Left ventricle myocardium inferior (tissue), 1 donor: ENCODE results near the gene UCHL1. TPM values are rescaled to one million over a fixed set of nuclear protein-coding genes. Genes with fewer than 3 reads are reported as not detected.
A peak's percentile ranks its signal among the peaks of the same experiment; 100 is the strongest.

Source experiments
- DNase-seq: peaks from one replicate; pipeline ENCODE4 v3.0.0-alpha.2; 2020
- H3K27ac ChIP-seq: fragments of 200-600 bp; replicated peaks from 2 replicates; pipeline ENCODE4 v1.8.0; 2021
- H3K27me3 ChIP-seq: fragments of 200-600 bp; 2 replicates; pipeline ENCODE4 v1.8.0; 2021; ENCODE audit warnings: low read depth
- H3K36me3 ChIP-seq: fragments of 200-600 bp; 2 replicates; pipeline ENCODE4 v1.8.0; 2021
- H3K4me1 ChIP-seq: fragments of 200-600 bp; 2 replicates; pipeline ENCODE4 v1.8.0; 2021
- H3K4me3 ChIP-seq: fragments of 200-600 bp; 2 replicates; pipeline ENCODE4 v1.8.0; 2021; ENCODE audit warnings: mild to moderate bottlenecking, moderate library complexity
- H3K9me3 ChIP-seq: fragments of 200-600 bp; replicated peaks from 2 replicates; pipeline ENCODE4 v1.8.0; 2021
- CTCF ChIP-seq: fragments of 200-600 bp; IDR thresholded peaks from 2 replicates; pipeline ENCODE4 v1.8.0; 2021; ENCODE audit warnings: antibody characterized with exemption, mild to moderate bottlenecking, borderline replicate concordance
- intact Hi-C: fragments of 100-400 bp; cut with micrococcal nuclease; formaldehyde crosslinking; loops from one replicate; pipeline ENCODE4 v1.11.0; 2022
- total RNA-seq: library from RNA; stranded (reverse); fragmentation: NEBNext Ultra II Directional; extraction: Animal tissue kit (Norgen Biotek cat#: 25700); gene quantifications from one replicate; pipeline ENCODE4 v1.2.1, GENCODE V29; 2021
- donor health status: DM: no; HTN: yes; CAD: no; lungs with severe emphysema.

The UCHL1 gene
- total RNA-seq, 1 donor from 2014 or later, result 35.2 TPM

GRCh38 chr4:41287852-41288251, 31.1 kb downstream of the UCHL1 start:
- Histone ChIP-seq H3K27ac (no peak overlapping the region), H3K9me3 (peaks cover 12% of the 10 kb centered on the region), H3K27me3 (no peaks in the 10 kb centered on the region), H3K4me1 (peaks cover 4% of the 10 kb centered on the region), H3K36me3 (no peaks in the 10 kb centered on the region), H3K4me3 (no peak overlapping the region)
- no peak for DNase-seq
- TF ChIP-seq CTCF, result no peak
- intact Hi-C loops, result no loop called here

GRCh38 chr4:41288254-41288653, 31.5 kb downstream of the UCHL1 start:
- Histone ChIP-seq H3K4me1 (peaks cover 4% of the 10 kb centered on the region), H3K36me3 (no peaks in the 10 kb centered on the region), H3K9me3 (peaks cover 12% of the 10 kb centered on the region), H3K27ac (no peak overlapping the region), H3K4me3 (no peak overlapping the region), H3K27me3 (no peaks in the 10 kb centered on the region)
- intact Hi-C loops, result no loop called here
- no peak for DNase-seq
- no peak for TF ChIP-seq CTCF

GRCh38 chr4:41290479-41290878, 33.8 kb downstream of the UCHL1 start:
- peak; percentile 31 for DNase-seq
- H3K27ac ChIP-seq, result peak overlapping the region; percentile 73
- no peak overlapping the region for H3K4me3 ChIP-seq
- intact Hi-C loops, result no loop called here
- peaks cover 4% of the 10 kb centered on the region for H3K4me1 ChIP-seq
- no peaks in the 10 kb centered on the region for H3K36me3 ChIP-seq
- H3K27me3 ChIP-seq, result no peaks in the 10 kb centered on the region
- no peak for TF ChIP-seq CTCF
- H3K9me3 ChIP-seq, result peaks cover 20% of the 10 kb centered on the region

- DNase-seq, result no peak
- intact Hi-C loops, result no loop called here
- H3K36me3 ChIP-seq, result no peaks in the 10 kb centered on the region
- H3K27ac ChIP-seq, result no peak overlapping the region
- no peaks in the 10 kb centered on the region for H3K27me3 ChIP-seq
- H3K4me1 ChIP-seq, result peaks cover 4% of the 10 kb centered on the region
- peaks cover 8% of the 10 kb centered on the region for H3K9me3 ChIP-seq
- no peak for TF ChIP-seq CTCF
- H3K4me3 ChIP-seq, result no peak overlapping the region
These were observed 37.8 kb downstream of the UCHL1 start for GRCh38 chr4:41294445-41295062.

GRCh38 chr4:41296995-41297394, 40.3 kb downstream of the UCHL1 start:
- TF ChIP-seq CTCF, result no peak
- DNase-seq, result no peak

More at GRCh38 chr4:41296995-41297394, 40.3 kb downstream of the UCHL1 start:
- no peaks in the 10 kb centered on the region for H3K4me1 ChIP-seq
- H3K9me3 ChIP-seq, result peaks cover 8% of the 10 kb centered on the region
- no peaks in the 10 kb centered on the region for H3K27me3 ChIP-seq
- H3K4me3 ChIP-seq, result no peak overlapping the region
- H3K36me3 ChIP-seq, result no peaks in the 10 kb centered on the region
- no peak overlapping the region for H3K27ac ChIP-seq
- intact Hi-C loops, result no loop called here
